Neural progenitor cell (in vitro differentiated cells): ENCODE results near the gene EPS8L1. TPM values are rescaled to one million over a fixed set of nuclear protein-coding genes. Genes with fewer than 3 reads are reported as not detected.

ENCODE experiments used
- DNase-seq: peaks from one replicate; pipeline ENCODE4 v3.0.0-alpha.2; 2016; ENCODE audit warnings: low spot score
- H2AFZ ChIP-seq: fragments of 200-600 bp; sonication (generic); replicated peaks from 2 replicates; pipeline ENCODE4 v1.6.1; 2016; ENCODE audit warnings: antibody characterized with exemption
- H3F3A ChIP-seq: fragments of 200-600 bp; sonication (generic); 2 replicates; pipeline ENCODE4 v1.6.1; 2016; ENCODE audit warnings: antibody characterized with exemption, low read depth
- H3K27ac ChIP-seq: fragments of 200-600 bp; sonication (generic); 2 replicates; pipeline ENCODE4 v1.5.1; 2016; ENCODE audit warnings: mild to moderate bottlenecking
- H3K27me3 ChIP-seq: fragments of 200-600 bp; sonication (generic); 2 replicates; pipeline ENCODE4 v1.6.1; 2016; ENCODE audit warnings: mild to moderate bottlenecking, moderate library complexity
- H3K36me3 ChIP-seq: fragments of 200-600 bp; sonication (generic); 2 replicates; pipeline ENCODE4 v1.5.1; 2016
- H3K4me1 ChIP-seq: fragments of 200-600 bp; sonication (generic); 2 replicates; pipeline ENCODE4 v1.6.1; 2016; ENCODE audit warnings: mixed run types
- H3K4me2 ChIP-seq: fragments of 200-600 bp; sonication (generic); 2 replicates; pipeline ENCODE4 v1.6.1; 2016
- H3K4me3 ChIP-seq: fragments of 200-600 bp; sonication (generic); 2 replicates; pipeline ENCODE4 v1.5.1; 2016
- H3K79me2 ChIP-seq: fragments of 200-600 bp; sonication (generic); 2 replicates; pipeline ENCODE4 v1.6.1; 2016; ENCODE audit warnings: low read depth
- H3K9ac ChIP-seq: fragments of 200-600 bp; sonication (generic); 2 replicates; pipeline ENCODE4 v1.6.1; 2016
- H3K9me3 ChIP-seq: fragments of 200-600 bp; sonication (generic); 2 replicates; pipeline ENCODE4 v1.5.1; 2016; ENCODE audit warnings: low read depth
- H4K20me1 ChIP-seq: fragments of 200-600 bp; sonication (generic); 2 replicates; pipeline ENCODE4 v1.6.1; 2016; ENCODE audit warnings: low read depth
- H3K27ac Mint-ChIP-seq: 3 replicates; pipeline ENCODE4 v1.8.0; 2021; ENCODE audit warnings: mixed read lengths
- H3K27me3 Mint-ChIP-seq: 2 replicates; pipeline ENCODE4 v1.8.0; 2022; ENCODE audit warnings: low read depth, mild to moderate bottlenecking, inconsistent platforms, moderate library complexity, mixed read lengths; ENCODE audit not compliant: insufficient read depth
- H3K36me3 Mint-ChIP-seq: 3 replicates; pipeline ENCODE4 v1.8.0; 2021; ENCODE audit warnings: mixed read lengths
- H3K4me1 Mint-ChIP-seq: 3 replicates; pipeline ENCODE4 v1.8.0; 2021; ENCODE audit warnings: mixed read lengths
- H3K4me3 Mint-ChIP-seq: 3 replicates; pipeline ENCODE4 v1.8.0; 2021; ENCODE audit warnings: mild to moderate bottlenecking, moderate library complexity, mixed read lengths
- H3K9me3 Mint-ChIP-seq: 3 replicates; pipeline ENCODE4 v1.8.0; 2020; ENCODE audit warnings: mixed read lengths
- CTCF ChIP-seq: fragments of 200-600 bp; sonication (generic); IDR thresholded peaks from 2 replicates; pipeline ENCODE4 v1.5.1; 2017; ENCODE audit warnings: antibody characterized with exemption, mild to moderate bottlenecking
- EZH2 ChIP-seq: fragments of 200-600 bp; sonication (generic); IDR thresholded peaks from 2 replicates; pipeline ENCODE4 v1.6.1; 2017; ENCODE audit warnings: antibody characterized with exemption, mild to moderate bottlenecking, moderate library complexity
- EZH2phosphoT487 ChIP-seq: fragments of 200-600 bp; sonication (generic); IDR thresholded peaks from 2 replicates; pipeline ENCODE4 v1.6.1; 2017; ENCODE audit warnings: antibody characterized with exemption
- total RNA-seq: library from RNA; depleted of rRNA; stranded (reverse); fragments of >200 nt; gene quantifications from 2 replicates; pipeline ENCODE4 v1.2.3, GENCODE V29; 2015; ENCODE audit warnings: low replicate concordance

EPS8L1 gene
- total RNA-seq, 1 donor from 2014 or later, result 7.0 TPM

GRCh38 chr19:55044286-55044685 lies 31.4 kb upstream of the EPS8L1 start:
- H3K9ac ChIP-seq, result no peak overlapping the region
- DNase-seq, result no peak
- no peaks in the 10 kb centered on the region for H3K36me3 ChIP-seq
- H3K4me1 ChIP-seq, result no peaks in the 10 kb centered on the region
- H3K36me3 Mint-ChIP-seq, result peaks cover 6% of the 10 kb centered on the region
- H3K9me3 ChIP-seq, result no peaks in the 10 kb centered on the region
- peaks cover 4% of the 10 kb centered on the region for H3K27me3 Mint-ChIP-seq
- no peak overlapping the region for H3K27ac ChIP-seq
- no peaks in the 10 kb centered on the region for H3K79me2 ChIP-seq
- no peak overlapping the region for H2AFZ ChIP-seq
- TF ChIP-seq EZH2 (no peak), CTCF (no peak), EZH2phosphoT487 (no peak)
- H3K27me3 ChIP-seq, result no peaks in the 10 kb centered on the region
- no peaks in the 10 kb centered on the region for H3K4me1 Mint-ChIP-seq
- no peak overlapping the region for H3K4me3 Mint-ChIP-seq
- no peaks in the 10 kb centered on the region for H4K20me1 ChIP-seq
- H3K9me3 Mint-ChIP-seq, result no peaks in the 10 kb centered on the region
- no peak overlapping the region for H3K27ac Mint-ChIP-seq
- H3F3A ChIP-seq, result no peaks in the 10 kb centered on the region
- H3K4me2 ChIP-seq, result no peak overlapping the region
- no peak overlapping the region for H3K4me3 ChIP-seq

GRCh38 chr19:55044771-55045716 lies 30.6 kb upstream of the EPS8L1 start:
- H3K27ac Mint-ChIP-seq, result no peak overlapping the region
- Histone ChIP-seq H3K79me2 (no peaks in the 10 kb centered on the region), H3K4me2 (no peak overlapping the region), H3K4me1 (no peaks in the 10 kb centered on the region), H3K4me3 (no peak overlapping the region), H3K9me3 (no peaks in the 10 kb centered on the region), H3K9ac (no peak overlapping the region), H3K36me3 (no peaks in the 10 kb centered on the region), H3K27me3 (no peaks in the 10 kb centered on the region), H4K20me1 (no peaks in the 10 kb centered on the region), H3K27ac (no peak overlapping the region), H2AFZ (no peak overlapping the region), H3F3A (no peaks in the 10 kb centered on the region)
- peaks cover 4% of the 10 kb centered on the region for H3K27me3 Mint-ChIP-seq
- H3K4me3 Mint-ChIP-seq, result no peak overlapping the region
- H3K4me1 Mint-ChIP-seq, result no peaks in the 10 kb centered on the region
- no peak for DNase-seq
- TF ChIP-seq CTCF, result no peak
- TF ChIP-seq EZH2, result no peak
- no peak for TF ChIP-seq EZH2phosphoT487
- H3K9me3 Mint-ChIP-seq, result no peaks in the 10 kb centered on the region
- H3K36me3 Mint-ChIP-seq, result peaks cover 4% of the 10 kb centered on the region

GRCh38 chr19:55046975-55047622 lies 28.6 kb upstream of the EPS8L1 start:
- H3K36me3 ChIP-seq, result no peaks in the 10 kb centered on the region
- H3F3A ChIP-seq, result no peaks in the 10 kb centered on the region
- TF ChIP-seq EZH2 (no peak), CTCF (no peak), EZH2phosphoT487 (no peak)
- no peak overlapping the region for H3K4me2 ChIP-seq
- peaks cover 5% of the 10 kb centered on the region for H3K27me3 Mint-ChIP-seq
- no peaks in the 10 kb centered on the region for H3K4me1 Mint-ChIP-seq
- H2AFZ ChIP-seq, result no peak overlapping the region
- H3K27me3 ChIP-seq, result no peaks in the 10 kb centered on the region
- no peaks in the 10 kb centered on the region for H4K20me1 ChIP-seq
- no peak overlapping the region for H3K4me3 ChIP-seq
- H3K36me3 Mint-ChIP-seq, result peaks cover 11% of the 10 kb centered on the region
- H3K9ac ChIP-seq, result no peak overlapping the region
- no peak overlapping the region for H3K27ac Mint-ChIP-seq
- no peak overlapping the region for H3K27ac ChIP-seq
- no peak for DNase-seq
- no peak overlapping the region for H3K4me3 Mint-ChIP-seq
- no peaks in the 10 kb centered on the region for H3K4me1 ChIP-seq
- no peaks in the 10 kb centered on the region for H3K9me3 Mint-ChIP-seq
- H3K9me3 ChIP-seq, result no peaks in the 10 kb centered on the region
- H3K79me2 ChIP-seq, result no peaks in the 10 kb centered on the region
